Activated T-cell treated with anti-CD3 and anti-CD28 coated beads, Interleukin-2, amount 50 U/mL, for 4 hours (primary cell): ENCODE results near the gene THUMPD2. TPM values are rescaled to one million over a fixed set of nuclear protein-coding genes. Genes with fewer than 3 reads are reported as not detected.
"Not testable (repeated sequence)": the region's sequence is repeated elsewhere in the genome, so short reads cannot be mapped to it uniquely, and the experiment has no call there.

Experiments used
- ATAC-seq, 2 donors: fragments of 200-7000 bp; cut with Tn5 transposase; one replicate each; pipeline ENCODE4 v1.10.0; 2021
- DNase-seq: peaks from one replicate; pipeline ENCODE4 v3.0.0-alpha.2; 2020
- H3K27me3 Mint-ChIP-seq: one replicate; pipeline ENCODE4 v1.8.0; 2021; ENCODE audit warnings: low read depth, mixed read lengths
- H3K36me3 Mint-ChIP-seq: one replicate; pipeline ENCODE4 v1.8.0; 2022; ENCODE audit warnings: mixed read lengths; ENCODE audit not compliant: insufficient read depth
- H3K4me1 Mint-ChIP-seq: one replicate; pipeline ENCODE4 v1.8.0; 2021; ENCODE audit warnings: low read depth, mixed read lengths
- H3K4me3 Mint-ChIP-seq: one replicate; pipeline ENCODE4 v1.8.0; 2021; ENCODE audit warnings: mild to moderate bottlenecking, moderate library complexity, mixed read lengths
- H3K9me3 Mint-ChIP-seq: one replicate; pipeline ENCODE4 v1.8.0; 2021; ENCODE audit warnings: mixed read lengths
- total RNA-seq, 3 donors: library from RNA; stranded (reverse); gene quantifications; one replicate each; pipeline ENCODE4 v1.2.1, GENCODE V29; 2021

Gene THUMPD2
- total RNA-seq, 3 donors from 2014 or later: 12.2 to 14.5 (median 14.0) TPM

- no peak overlapping the region for H3K4me3 Mint-ChIP-seq
- H3K36me3 Mint-ChIP-seq: peaks cover 58% of the 10 kb centered on the region
- no peaks in the 10 kb centered on the region for H3K27me3 Mint-ChIP-seq
- no peak for ATAC-seq
- DNase-seq: no peak
- peaks cover 6% of the 10 kb centered on the region for H3K4me1 Mint-ChIP-seq
- H3K9me3 Mint-ChIP-seq: no peaks in the 10 kb centered on the region
Measured at GRCh38 chr2:39735648-39736047, 43.4 kb downstream of the THUMPD2 start.

GRCh38 chr2:39734445-39734844, 44.6 kb downstream of the THUMPD2 start:
- no peaks in the 10 kb centered on the region for H3K27me3 Mint-ChIP-seq
- no peaks in the 10 kb centered on the region for H3K9me3 Mint-ChIP-seq
- H3K36me3 Mint-ChIP-seq: peaks cover 53% of the 10 kb centered on the region
- H3K4me1 Mint-ChIP-seq: peaks cover 6% of the 10 kb centered on the region
- ATAC-seq: no peak
- no peak for DNase-seq
- no peak overlapping the region for H3K4me3 Mint-ChIP-seq

- H3K4me1 Mint-ChIP-seq: peaks cover 6% of the 10 kb centered on the region
- ATAC-seq (no peak), DNase-seq (no peak)
- no peaks in the 10 kb centered on the region for H3K9me3 Mint-ChIP-seq
- no peaks in the 10 kb centered on the region for H3K27me3 Mint-ChIP-seq
- peaks cover 48% of the 10 kb centered on the region for H3K36me3 Mint-ChIP-seq
- H3K4me3 Mint-ChIP-seq: no peak overlapping the region
Measured at GRCh38 chr2:39733070-39733674, 45.9 kb downstream of the THUMPD2 start.

- peak in 1 of 2 donors; percentile 21 for ATAC-seq
Measured at GRCh38 chr2:39732482-39732881, 46.6 kb downstream of the THUMPD2 start.

GRCh38 chr2:39731546-39731945, 47.5 kb downstream of the THUMPD2 start:
- ATAC-seq: no peak
- no peak overlapping the region for H3K4me3 Mint-ChIP-seq
- no peaks in the 10 kb centered on the region for H3K27me3 Mint-ChIP-seq
- no peak for DNase-seq
- H3K36me3 Mint-ChIP-seq: peaks cover 35% of the 10 kb centered on the region
- peaks cover 2% of the 10 kb centered on the region for H3K4me1 Mint-ChIP-seq
- H3K9me3 Mint-ChIP-seq: no peaks in the 10 kb centered on the region

More at GRCh38 chr2:39732482-39732881, 46.6 kb downstream of the THUMPD2 start:
- no peak for DNase-seq
- Mint-ChIP-seq H3K4me1 (peaks cover 2% of the 10 kb centered on the region), H3K9me3 (no peaks in the 10 kb centered on the region), H3K4me3 (no peak overlapping the region), H3K27me3 (no peaks in the 10 kb centered on the region), H3K36me3 (peaks cover 42% of the 10 kb centered on the region)

- peak in 1 of 2 donors; percentile 52 for ATAC-seq
- H3K27me3 Mint-ChIP-seq: no peaks in the 10 kb centered on the region
- peaks cover 2% of the 10 kb centered on the region for H3K4me1 Mint-ChIP-seq
- no peak for DNase-seq
- H3K9me3 Mint-ChIP-seq: no peaks in the 10 kb centered on the region
- H3K4me3 Mint-ChIP-seq: no peak overlapping the region
- H3K36me3 Mint-ChIP-seq: peaks cover 30% of the 10 kb centered on the region
Measured at GRCh38 chr2:39730685-39731302, 48.3 kb downstream of the THUMPD2 start.

GRCh38 chr2:39730276-39730675, 48.8 kb downstream of the THUMPD2 start:
- no peak for DNase-seq
- no peak overlapping the region for H3K4me3 Mint-ChIP-seq
- H3K9me3 Mint-ChIP-seq: no peaks in the 10 kb centered on the region
- peaks cover 24% of the 10 kb centered on the region for H3K36me3 Mint-ChIP-seq
- peaks cover 2% of the 10 kb centered on the region for H3K4me1 Mint-ChIP-seq
- H3K27me3 Mint-ChIP-seq: no peaks in the 10 kb centered on the region
- no peak for ATAC-seq

- ATAC-seq (no peak), DNase-seq (no peak)
- no peaks in the 10 kb centered on the region for H3K9me3 Mint-ChIP-seq
- H3K4me3 Mint-ChIP-seq: no peak overlapping the region
- no peaks in the 10 kb centered on the region for H3K27me3 Mint-ChIP-seq
- peaks cover 11% of the 10 kb centered on the region for H3K36me3 Mint-ChIP-seq
- no peaks in the 10 kb centered on the region for H3K4me1 Mint-ChIP-seq
Measured at GRCh38 chr2:39728941-39729351, 50.1 kb downstream of the THUMPD2 start.

GRCh38 chr2:39728085-39728484, 51.0 kb downstream of the THUMPD2 start:
- H3K27me3 Mint-ChIP-seq, ATAC-seq, H3K4me3 Mint-ChIP-seq, H3K4me1 Mint-ChIP-seq, H3K36me3 Mint-ChIP-seq, DNase-seq, H3K9me3 Mint-ChIP-seq: not testable (repeated sequence)

GRCh38 chr2:39725401-39725800, 53.7 kb downstream of the THUMPD2 start:
- Mint-ChIP-seq H3K9me3 (no peaks in the 10 kb centered on the region), H3K27me3 (peaks cover 10% of the 10 kb centered on the region), H3K36me3 (no peaks in the 10 kb centered on the region), H3K4me1 (no peaks in the 10 kb centered on the region), H3K4me3 (no peak overlapping the region)
- ATAC-seq: no peak
- DNase-seq: no peak

- no peaks in the 10 kb centered on the region for H3K36me3 Mint-ChIP-seq
- H3K4me3 Mint-ChIP-seq: no peak overlapping the region
- no peaks in the 10 kb centered on the region for H3K4me1 Mint-ChIP-seq
- no peaks in the 10 kb centered on the region for H3K9me3 Mint-ChIP-seq
- ATAC-seq (no peak), DNase-seq (no peak)
- peaks cover 11% of the 10 kb centered on the region for H3K27me3 Mint-ChIP-seq
Measured at GRCh38 chr2:39724828-39725144, 54.3 kb downstream of the THUMPD2 start.

- peaks cover 11% of the 10 kb centered on the region for H3K27me3 Mint-ChIP-seq
- no peak for ATAC-seq
- no peaks in the 10 kb centered on the region for H3K9me3 Mint-ChIP-seq
- H3K36me3 Mint-ChIP-seq: no peaks in the 10 kb centered on the region
- H3K4me1 Mint-ChIP-seq: no peaks in the 10 kb centered on the region
- DNase-seq: no peak
- no peak overlapping the region for H3K4me3 Mint-ChIP-seq
Measured at GRCh38 chr2:39723946-39724827, 54.9 kb downstream of the THUMPD2 start.

- no peaks in the 10 kb centered on the region for H3K9me3 Mint-ChIP-seq
- no peak overlapping the region for H3K4me3 Mint-ChIP-seq
- ATAC-seq (no peak), DNase-seq (no peak)
- H3K27me3 Mint-ChIP-seq: peaks cover 11% of the 10 kb centered on the region
- H3K36me3 Mint-ChIP-seq: no peaks in the 10 kb centered on the region
- H3K4me1 Mint-ChIP-seq: no peaks in the 10 kb centered on the region
Measured at GRCh38 chr2:39723497-39723896, 55.6 kb downstream of the THUMPD2 start.

GRCh38 chr2:39720970-39721369, 58.1 kb downstream of the THUMPD2 start:
- no peaks in the 10 kb centered on the region for H3K4me1 Mint-ChIP-seq
- DNase-seq: no peak
- H3K27me3 Mint-ChIP-seq: peaks cover 11% of the 10 kb centered on the region
- H3K9me3 Mint-ChIP-seq: no peaks in the 10 kb centered on the region
- no peak overlapping the region for H3K4me3 Mint-ChIP-seq
- no peak for ATAC-seq
- no peaks in the 10 kb centered on the region for H3K36me3 Mint-ChIP-seq

GRCh38 chr2:39719317-39719716, 59.7 kb downstream of the THUMPD2 start:
- Mint-ChIP-seq H3K27me3 (peaks cover 11% of the 10 kb centered on the region), H3K9me3 (no peaks in the 10 kb centered on the region), H3K4me1 (no peaks in the 10 kb centered on the region), H3K36me3 (no peaks in the 10 kb centered on the region), H3K4me3 (no peak overlapping the region)
- DNase-seq (no peak), ATAC-seq (no peak)
